GM18526 (cell line): ENCODE results near the gene LGALSL.

Source experiments
- POLR2A ChIP-seq: IDR thresholded peaks from 3 replicates; pipeline ENCODE4 v1.6.1; 2011; ENCODE audit not compliant: insufficient read length; ENCODE audit errors: extremely low read depth

The LGALSL gene

GRCh38 chr2:64477979-64478378, 24.0 kb downstream of the LGALSL start:
- no peak for TF ChIP-seq POLR2A

GRCh38 chr2:64478502-64479230, 24.7 kb downstream of the LGALSL start:
- no peak for TF ChIP-seq POLR2A

- TF ChIP-seq POLR2A, result no peak
Observed at GRCh38 chr2:64479259-64480117, 25.5 kb downstream of the LGALSL start.

- no peak for TF ChIP-seq POLR2A
Observed at GRCh38 chr2:64481665-64482064, 27.7 kb downstream of the LGALSL start.

GRCh38 chr2:64482243-64482642, 28.3 kb downstream of the LGALSL start:
- TF ChIP-seq POLR2A, result no peak

GRCh38 chr2:64482765-64483504, 29.0 kb downstream of the LGALSL start:
- no peak for TF ChIP-seq POLR2A

- no peak for TF ChIP-seq POLR2A
Observed at GRCh38 chr2:64485331-64485730, 31.4 kb downstream of the LGALSL start.

GRCh38 chr2:64485961-64486360, 32.0 kb downstream of the LGALSL start:
- no peak for TF ChIP-seq POLR2A

GRCh38 chr2:64487256-64488049, 33.5 kb downstream of the LGALSL start:
- no peak for TF ChIP-seq POLR2A

GRCh38 chr2:64488050-64488974, 34.4 kb downstream of the LGALSL start:
- no peak for TF ChIP-seq POLR2A

GRCh38 chr2:64489081-64489751, 35.3 kb downstream of the LGALSL start:
- no peak for TF ChIP-seq POLR2A

- TF ChIP-seq POLR2A, result no peak
Observed at GRCh38 chr2:64491426-64491825, 37.5 kb downstream of the LGALSL start.

GRCh38 chr2:64492272-64492671, 38.3 kb downstream of the LGALSL start:
- no peak for TF ChIP-seq POLR2A
